IPS-NIHi11 (cell line): ENCODE data around the gene CAPZA1.

ENCODE experiments used
- DNase-seq: peaks from one replicate; pipeline ENCODE4 v3.0.0; 2012; ENCODE audit warnings: mixed read lengths, low spot score

CAPZA1 gene

DNA sequence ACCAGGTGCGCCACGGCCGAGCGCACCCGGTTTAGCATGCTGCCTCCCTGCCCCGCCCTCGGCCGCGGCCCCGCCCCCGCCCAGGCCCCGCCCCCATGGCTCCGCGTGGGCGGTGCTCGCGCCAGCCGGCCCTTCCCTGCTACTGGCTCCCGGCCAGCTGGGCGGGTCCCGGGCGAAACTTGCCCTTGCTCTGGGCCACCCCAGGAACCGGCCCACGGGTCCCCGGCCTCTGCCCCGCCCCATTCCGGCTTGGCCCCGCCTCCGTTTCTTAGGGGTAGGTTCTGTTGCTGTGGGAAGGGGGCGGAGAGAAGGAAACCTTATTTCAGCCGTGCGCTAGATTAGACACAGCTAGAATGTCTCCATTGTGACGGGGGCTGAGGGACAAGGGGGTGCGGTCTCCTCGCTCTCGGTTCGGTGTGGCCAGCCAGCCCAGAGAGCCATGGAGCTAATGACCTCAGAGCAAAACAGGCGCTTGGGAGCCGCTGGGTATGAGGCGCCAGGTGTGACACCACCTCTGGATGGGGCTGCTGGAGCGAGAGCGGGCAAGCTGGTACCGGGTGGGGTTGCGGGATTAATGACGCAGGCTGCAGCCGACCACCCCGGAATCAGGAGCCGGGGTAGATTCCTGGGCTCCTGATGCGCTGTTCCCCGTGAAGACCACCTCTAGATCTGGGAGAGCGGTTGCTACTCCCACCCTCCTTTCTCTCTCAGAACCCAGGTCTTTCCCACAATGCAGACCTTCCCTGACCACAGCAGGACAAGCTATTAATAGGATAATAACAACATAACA lies 95.8 kb downstream of the CAPZA1 start, which contains the start of gene PPM1J:
PPM1J (minus strand) TSS at position 69 of the 790 bp plus-strand sequence; CDS start at position 38, 31 bp downstream.
- DNase-seq, result peak; percentile 97

DNA sequence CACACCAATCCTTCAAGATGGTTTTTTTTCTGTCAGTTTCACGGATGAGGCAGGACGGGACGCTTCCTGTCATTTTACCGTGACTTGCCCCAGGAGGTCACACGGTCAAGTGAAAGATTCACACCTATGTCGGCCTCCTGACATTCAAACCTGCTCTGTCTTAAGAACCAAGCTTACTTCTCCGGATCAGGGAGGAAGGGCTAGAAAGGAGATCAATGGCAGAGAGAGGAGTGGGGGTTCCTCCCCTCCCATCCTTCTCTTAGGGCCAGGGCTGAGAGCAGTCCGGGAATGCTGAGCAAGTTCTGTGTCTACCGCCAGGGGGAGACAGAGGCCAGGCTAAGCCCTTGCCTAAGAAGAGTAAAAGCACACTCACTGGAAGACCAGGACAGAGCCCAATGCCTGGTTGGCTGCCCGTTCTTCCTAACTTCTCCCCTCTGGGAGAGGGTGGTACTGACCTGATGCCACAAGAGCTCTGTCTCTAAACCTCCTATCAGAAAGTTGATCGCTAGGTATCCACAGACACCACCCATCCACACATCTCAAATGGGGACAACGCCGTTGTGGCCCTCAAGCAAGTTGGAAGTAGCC lies 96.6 kb downstream of the CAPZA1 start:
- peak; percentile 80 for DNase-seq

DNA sequence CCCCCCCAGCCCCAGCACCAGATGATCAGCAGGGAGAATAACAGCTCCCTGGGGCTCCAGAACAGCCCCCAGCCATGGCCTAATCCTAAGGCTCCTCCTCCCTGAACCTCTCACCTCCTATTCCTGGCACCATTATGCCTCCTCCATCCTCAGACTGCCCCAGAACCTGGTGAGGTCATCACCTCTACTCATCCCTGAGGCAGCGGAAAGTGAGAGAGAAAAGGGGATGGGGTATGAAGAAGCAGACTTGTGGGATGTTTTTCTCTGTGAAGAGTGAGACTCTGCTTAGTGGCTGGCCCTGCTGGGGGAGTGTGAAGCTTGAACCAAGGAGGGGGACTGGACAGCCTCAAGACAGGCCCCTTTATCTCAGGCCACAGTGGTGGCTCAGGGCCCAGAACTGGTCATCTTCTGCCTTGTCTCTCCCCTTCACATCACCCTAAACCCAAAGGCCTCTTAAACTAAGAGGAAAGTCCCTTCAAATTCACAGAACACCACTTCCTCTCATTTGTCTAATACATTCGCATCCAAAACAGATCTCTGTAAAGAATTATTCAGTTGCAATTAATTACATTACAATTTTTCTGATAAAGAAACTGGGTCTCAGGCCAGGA lies 97.7 kb downstream of the CAPZA1 start:
- DNase-seq, result no peak

DNA sequence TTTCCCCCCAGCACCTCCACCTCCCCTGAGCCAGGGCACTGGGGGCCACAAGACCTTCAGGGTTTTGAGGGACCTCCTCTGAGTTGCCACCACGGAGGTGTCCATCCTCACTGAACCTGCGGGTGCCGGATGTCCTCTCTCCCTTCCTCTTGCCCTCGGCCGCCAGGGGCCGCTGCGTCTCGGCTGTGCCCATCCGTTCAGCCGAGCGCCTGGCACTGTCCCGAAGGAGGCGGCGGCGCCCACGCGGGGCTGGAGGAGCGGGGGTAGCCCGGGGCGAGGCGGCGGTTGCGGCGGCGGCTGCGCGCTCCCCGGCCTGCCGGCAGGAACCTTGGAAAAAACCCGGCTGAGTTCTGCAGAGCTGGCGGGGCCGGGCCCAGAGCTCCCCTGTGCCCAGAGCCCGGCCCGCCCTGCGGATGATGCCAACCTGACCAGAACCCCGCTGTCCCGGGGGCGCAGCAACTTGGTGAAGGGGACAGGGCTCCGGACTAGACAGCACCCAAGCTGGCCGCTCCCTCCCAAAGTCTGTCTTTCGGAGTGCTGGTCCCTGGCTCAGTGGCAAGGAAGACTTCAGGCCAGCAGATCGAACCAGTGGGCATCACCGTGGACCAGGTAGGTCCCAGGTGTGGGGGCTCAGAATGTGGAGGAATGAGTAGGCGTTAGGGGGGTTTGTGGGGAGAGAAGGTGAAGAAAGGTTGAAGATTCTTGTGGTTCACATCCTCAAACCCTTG lies 99.2 kb downstream of the CAPZA1 start:
- DNase-seq, result peak; percentile 83

DNA sequence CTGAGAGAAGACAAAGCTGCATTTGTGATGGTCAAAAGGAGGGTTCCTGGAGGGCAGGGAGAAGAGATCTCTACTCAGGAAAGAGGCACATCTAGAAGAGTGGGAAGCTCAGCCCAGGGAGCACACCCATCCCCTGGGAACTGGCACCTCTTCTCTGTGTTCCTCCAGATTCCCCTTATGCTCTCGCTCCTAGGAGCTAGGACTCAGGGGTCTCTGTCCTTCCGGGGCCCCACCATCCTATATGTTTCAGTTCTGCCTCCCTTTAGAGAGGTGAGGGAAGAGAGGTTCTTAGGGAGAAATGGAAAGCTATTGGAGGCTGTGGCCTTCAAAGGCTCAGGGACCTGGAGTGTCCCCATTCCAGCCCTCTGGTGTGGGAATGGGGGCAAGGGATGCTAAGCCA lies 100.1 kb downstream of the CAPZA1 start:
- no peak for DNase-seq

- DNase-seq, result no peak
Observed at GRCh38 chr1:112720800-112721199, 101.2 kb downstream of the CAPZA1 start.
